HEK293 (cell line): ENCODE data around the gene PSMG1.

ENCODE experiments used
- GLI4 ChIP-seq: fragments of 450-650 bp; formaldehyde crosslinking; IDR thresholded peaks from 2 replicates; pipeline ENCODE4 v1.5.1; 2016; ENCODE audit warnings: missing biosample characterization, missing genetic modification characterization
- ZNF248 ChIP-seq: fragments of 450-650 bp; formaldehyde crosslinking; IDR thresholded peaks from 2 replicates; pipeline ENCODE4 v1.5.1; 2017; ENCODE audit warnings: missing biosample characterization, missing genetic modification characterization
- ZNF350 ChIP-seq: fragments of 450-650 bp; formaldehyde crosslinking; IDR thresholded peaks from 2 replicates; pipeline ENCODE4 v1.5.0; 2017; ENCODE audit warnings: missing biosample characterization, mild to moderate bottlenecking, missing genetic modification characterization
- ZNF394 ChIP-seq: fragments of 450-650 bp; formaldehyde crosslinking; IDR thresholded peaks from 2 replicates; pipeline ENCODE4 v1.5.1; 2016; ENCODE audit warnings: missing biosample characterization, missing genetic modification characterization, mild to moderate bottlenecking, moderate library complexity, borderline replicate concordance
- ZNF510 ChIP-seq: fragments of 450-650 bp; formaldehyde crosslinking; IDR thresholded peaks from 2 replicates; pipeline ENCODE4 v1.5.1; 2018; ENCODE audit warnings: mild to moderate bottlenecking, missing genetic modification characterization, missing biosample characterization; ENCODE audit not compliant: insufficient replicate concordance
- ZNF530 ChIP-seq: fragments of 450-650 bp; formaldehyde crosslinking; IDR thresholded peaks from 2 replicates; pipeline ENCODE4 v1.5.1; 2016; ENCODE audit warnings: low read depth, missing biosample characterization, missing genetic modification characterization
- ZNF610 ChIP-seq: fragments of 450-650 bp; formaldehyde crosslinking; IDR thresholded peaks from 2 replicates; pipeline ENCODE4 v1.5.1; 2016; ENCODE audit warnings: missing biosample characterization, missing genetic modification characterization, borderline replicate concordance
- ZNF658 ChIP-seq: fragments of 450-650 bp; formaldehyde crosslinking; IDR thresholded peaks from 2 replicates; pipeline ENCODE4; 2016; ENCODE audit warnings: missing biosample characterization, missing genetic modification characterization
- ZNF704 ChIP-seq: fragments of 450-650 bp; formaldehyde crosslinking; IDR thresholded peaks from 2 replicates; pipeline ENCODE4 v1.5.1; 2016; ENCODE audit warnings: missing biosample characterization, missing genetic modification characterization
- TF ChIP-seq, protein P1 (sequence below): fragments of 450-650 bp; formaldehyde crosslinking; IDR thresholded peaks from 2 replicates; pipeline ENCODE4 v1.5.1; 2016; ENCODE audit warnings: missing biosample characterization, missing genetic modification characterization
- TF ChIP-seq, protein P2 (sequence below): fragments of 450-650 bp; formaldehyde crosslinking; IDR thresholded peaks from 2 replicates; pipeline ENCODE4 v1.5.1; 2016; ENCODE audit warnings: missing biosample characterization, missing genetic modification characterization, low read depth

DNA sequence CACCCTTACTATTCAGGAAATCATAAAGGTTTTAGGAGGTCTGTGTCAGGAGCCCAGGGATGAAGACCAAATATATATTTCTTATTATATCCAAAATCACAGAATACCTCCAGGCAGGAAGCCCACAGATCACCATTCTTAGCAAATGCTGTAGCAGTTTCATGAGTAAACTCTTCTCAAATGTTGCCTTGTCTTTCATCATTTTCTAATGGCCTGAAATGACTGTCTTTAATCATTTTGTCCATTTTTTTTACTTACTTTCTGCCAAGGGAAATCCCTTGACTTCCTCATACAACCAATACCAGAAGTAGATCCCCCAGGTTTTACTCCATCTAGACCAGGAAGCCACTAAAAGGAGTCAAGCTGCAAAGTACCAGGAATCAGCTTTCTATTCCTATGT, 32.4 kb downstream of the PSMG1 start:
- TF ChIP-seq ZNF658 (tag by site-specific recombination) (no peak), GLI4 (tag by site-specific recombination) (no peak), ZNF394 (tag by site-specific recombination) (no peak), ZNF248 (tag by site-specific recombination) (no peak), ZNF510 (tag by site-specific recombination) (no peak), ZNF350 (no peak), ZNF704 (tag by site-specific recombination) (no peak), ZNF610 (tag by site-specific recombination) (no peak), ZNF530 (no peak)
- TF ChIP-seq, protein P1, sequence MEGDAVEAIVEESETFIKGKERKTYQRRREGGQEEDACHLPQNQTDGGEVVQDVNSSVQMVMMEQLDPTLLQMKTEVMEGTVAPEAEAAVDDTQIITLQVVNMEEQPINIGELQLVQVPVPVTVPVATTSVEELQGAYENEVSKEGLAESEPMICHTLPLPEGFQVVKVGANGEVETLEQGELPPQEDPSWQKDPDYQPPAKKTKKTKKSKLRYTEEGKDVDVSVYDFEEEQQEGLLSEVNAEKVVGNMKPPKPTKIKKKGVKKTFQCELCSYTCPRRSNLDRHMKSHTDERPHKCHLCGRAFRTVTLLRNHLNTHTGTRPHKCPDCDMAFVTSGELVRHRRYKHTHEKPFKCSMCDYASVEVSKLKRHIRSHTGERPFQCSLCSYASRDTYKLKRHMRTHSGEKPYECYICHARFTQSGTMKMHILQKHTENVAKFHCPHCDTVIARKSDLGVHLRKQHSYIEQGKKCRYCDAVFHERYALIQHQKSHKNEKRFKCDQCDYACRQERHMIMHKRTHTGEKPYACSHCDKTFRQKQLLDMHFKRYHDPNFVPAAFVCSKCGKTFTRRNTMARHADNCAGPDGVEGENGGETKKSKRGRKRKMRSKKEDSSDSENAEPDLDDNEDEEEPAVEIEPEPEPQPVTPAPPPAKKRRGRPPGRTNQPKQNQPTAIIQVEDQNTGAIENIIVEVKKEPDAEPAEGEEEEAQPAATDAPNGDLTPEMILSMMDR (tag by site-specific recombination), result no peak
- TF ChIP-seq, protein P2, sequence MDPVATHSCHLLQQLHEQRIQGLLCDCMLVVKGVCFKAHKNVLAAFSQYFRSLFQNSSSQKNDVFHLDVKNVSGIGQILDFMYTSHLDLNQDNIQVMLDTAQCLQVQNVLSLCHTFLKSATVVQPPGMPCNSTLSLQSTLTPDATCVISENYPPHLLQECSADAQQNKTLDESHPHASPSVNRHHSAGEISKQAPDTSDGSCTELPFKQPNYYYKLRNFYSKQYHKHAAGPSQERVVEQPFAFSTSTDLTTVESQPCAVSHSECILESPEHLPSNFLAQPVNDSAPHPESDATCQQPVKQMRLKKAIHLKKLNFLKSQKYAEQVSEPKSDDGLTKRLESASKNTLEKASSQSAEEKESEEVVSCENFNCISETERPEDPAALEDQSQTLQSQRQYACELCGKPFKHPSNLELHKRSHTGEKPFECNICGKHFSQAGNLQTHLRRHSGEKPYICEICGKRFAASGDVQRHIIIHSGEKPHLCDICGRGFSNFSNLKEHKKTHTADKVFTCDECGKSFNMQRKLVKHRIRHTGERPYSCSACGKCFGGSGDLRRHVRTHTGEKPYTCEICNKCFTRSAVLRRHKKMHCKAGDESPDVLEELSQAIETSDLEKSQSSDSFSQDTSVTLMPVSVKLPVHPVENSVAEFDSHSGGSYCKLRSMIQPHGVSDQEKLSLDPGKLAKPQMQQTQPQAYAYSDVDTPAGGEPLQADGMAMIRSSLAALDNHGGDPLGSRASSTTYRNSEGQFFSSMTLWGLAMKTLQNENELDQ (tag by site-specific recombination), result no peak
